T-helper 1 cell (primary cell): ENCODE data around the gene SHISAL2B.
"Not testable (repeated sequence)": the region's sequence is repeated elsewhere in the genome, so short reads cannot be mapped to it uniquely, and the experiment has no call there.

Experiments used
- DNase-seq, 5 donors: peaks; one replicate each; pipeline ENCODE4 v3.0.0-alpha.2; 2012 to 2020

SHISAL2B gene

GRCh38 chr5:64700765-64701164 lies 10.5 kb downstream of the SHISAL2B start:
- no peak for DNase-seq

- not testable (repeated sequence) for DNase-seq
Observed at GRCh38 chr5:64706074-64706473, 15.8 kb downstream of the SHISAL2B start.

GRCh38 chr5:64707191-64707590 lies 16.9 kb downstream of the SHISAL2B start:
- no peak for DNase-seq

- DNase-seq, result not testable (repeated sequence)
Observed at GRCh38 chr5:64714495-64714894, 24.2 kb downstream of the SHISAL2B start.

- no peak for DNase-seq
Observed at GRCh38 chr5:64722588-64722987, 32.3 kb downstream of the SHISAL2B start.

- DNase-seq, result no peak
Observed at GRCh38 chr5:64727150-64727549, 36.8 kb downstream of the SHISAL2B start.

- DNase-seq, result no peak
Observed at GRCh38 chr5:64742411-64742810, 52.1 kb downstream of the SHISAL2B start.

- DNase-seq, result no peak
Observed at GRCh38 chr5:64742821-64743220, 52.5 kb downstream of the SHISAL2B start.

GRCh38 chr5:64744914-64745313 lies 54.6 kb downstream of the SHISAL2B start:
- DNase-seq, result no peak

GRCh38 chr5:64746446-64746845 lies 56.1 kb downstream of the SHISAL2B start:
- DNase-seq, result no peak

GRCh38 chr5:64749385-64749784 lies 59.1 kb downstream of the SHISAL2B start:
- no peak for DNase-seq

- no peak for DNase-seq
Observed at GRCh38 chr5:64754066-64754465, 63.8 kb downstream of the SHISAL2B start.

GRCh38 chr5:64758901-64759300 lies 68.6 kb downstream of the SHISAL2B start:
- DNase-seq, result no peak

GRCh38 chr5:64759960-64760660 lies 69.8 kb downstream of the SHISAL2B start:
- DNase-seq, result no peak

GRCh38 chr5:64763948-64764503 lies 73.7 kb downstream of the SHISAL2B start:
- DNase-seq, result no peak

GRCh38 chr5:64765804-64766504 lies 75.7 kb downstream of the SHISAL2B start:
- DNase-seq, result peak in 1 of 5 donors; percentile 35

GRCh38 chr5:64766941-64767340 lies 76.6 kb downstream of the SHISAL2B start:
- DNase-seq, result no peak
